Lower leg skin (tissue), 3 donors: Measurements from ENCODE around the gene ATP9B.

Experiments
- POLR2A ChIP-seq, 2 donors: fragments of 450-650 bp; IDR thresholded peaks; one replicate each; pipeline ENCODE4 v1.6.1; 2016 to 2017; ENCODE audit warnings: antibody characterized with exemption in 2 of 2, mild to moderate bottlenecking in 1 of 2, moderate library complexity in 1 of 2
- TF ChIP-seq, protein P1 (sequence below), 3 donors: fragments of 450-650 bp; IDR thresholded peaks; one replicate each; pipeline ENCODE4 v1.5.1; 2016; ENCODE audit warnings: antibody characterized with exemption in 3 of 3, mild to moderate bottlenecking in 3 of 3, moderate library complexity in 2 of 3

DNA sequence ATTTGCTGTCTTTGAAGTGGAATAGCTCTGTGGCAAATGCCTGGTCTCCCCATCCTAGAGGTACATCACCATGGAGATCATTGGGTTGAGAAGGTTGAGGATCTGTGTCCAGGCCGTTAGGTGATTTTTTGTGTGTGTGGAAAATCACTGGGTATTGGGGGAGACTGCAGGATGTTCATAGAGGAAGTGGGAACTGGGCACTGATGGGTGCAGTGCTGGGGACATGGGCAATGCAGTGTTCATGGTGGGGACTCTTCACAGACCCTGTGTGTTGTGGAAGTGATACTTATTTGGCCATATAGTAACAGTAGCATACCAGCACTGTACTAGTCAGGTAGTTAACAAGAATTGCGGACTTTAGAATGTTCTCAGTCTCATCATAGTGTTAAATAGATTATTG, 34.9 kb downstream of the ATP9B start:
- TF ChIP-seq, protein P1, sequence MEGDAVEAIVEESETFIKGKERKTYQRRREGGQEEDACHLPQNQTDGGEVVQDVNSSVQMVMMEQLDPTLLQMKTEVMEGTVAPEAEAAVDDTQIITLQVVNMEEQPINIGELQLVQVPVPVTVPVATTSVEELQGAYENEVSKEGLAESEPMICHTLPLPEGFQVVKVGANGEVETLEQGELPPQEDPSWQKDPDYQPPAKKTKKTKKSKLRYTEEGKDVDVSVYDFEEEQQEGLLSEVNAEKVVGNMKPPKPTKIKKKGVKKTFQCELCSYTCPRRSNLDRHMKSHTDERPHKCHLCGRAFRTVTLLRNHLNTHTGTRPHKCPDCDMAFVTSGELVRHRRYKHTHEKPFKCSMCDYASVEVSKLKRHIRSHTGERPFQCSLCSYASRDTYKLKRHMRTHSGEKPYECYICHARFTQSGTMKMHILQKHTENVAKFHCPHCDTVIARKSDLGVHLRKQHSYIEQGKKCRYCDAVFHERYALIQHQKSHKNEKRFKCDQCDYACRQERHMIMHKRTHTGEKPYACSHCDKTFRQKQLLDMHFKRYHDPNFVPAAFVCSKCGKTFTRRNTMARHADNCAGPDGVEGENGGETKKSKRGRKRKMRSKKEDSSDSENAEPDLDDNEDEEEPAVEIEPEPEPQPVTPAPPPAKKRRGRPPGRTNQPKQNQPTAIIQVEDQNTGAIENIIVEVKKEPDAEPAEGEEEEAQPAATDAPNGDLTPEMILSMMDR (IDR thresholded peaks at IDR 0.05) = no peak
- TF ChIP-seq POLR2A (IDR thresholded peaks at IDR 0.05) = no peak
